GF-D8 (cell line): ENCODE results near the gene COG5.
"Not testable (repeated sequence)": the region's sequence is repeated elsewhere in the genome, so short reads cannot be mapped to it uniquely, and the experiment has no call there.

Experiments used
- DNase-seq: peaks from one replicate; lab custom pipeline; 2025; lab: John Stamatoyannopoulos, UW

COG5 gene

GRCh38 chr7:107579885-107580715 is 16.4 kb upstream of the COG5 start, which contains the start of gene BCAP29:
Gene BCAP29, plus strand, starts transcription at chr7:107580246. Its CDS starts 527 bp downstream, at chr7:107580773.
- DNase-seq = peak; percentile 29

GRCh38 chr7:107579554-107579884 is 15.8 kb upstream of the COG5 start:
- no peak for DNase-seq

- no peak for DNase-seq
Observed at GRCh38 chr7:107573537-107573936, 9.8 kb upstream of the COG5 start.

GRCh38 chr7:107570298-107570697 is 6.6 kb upstream of the COG5 start:
- no peak for DNase-seq

DNA sequence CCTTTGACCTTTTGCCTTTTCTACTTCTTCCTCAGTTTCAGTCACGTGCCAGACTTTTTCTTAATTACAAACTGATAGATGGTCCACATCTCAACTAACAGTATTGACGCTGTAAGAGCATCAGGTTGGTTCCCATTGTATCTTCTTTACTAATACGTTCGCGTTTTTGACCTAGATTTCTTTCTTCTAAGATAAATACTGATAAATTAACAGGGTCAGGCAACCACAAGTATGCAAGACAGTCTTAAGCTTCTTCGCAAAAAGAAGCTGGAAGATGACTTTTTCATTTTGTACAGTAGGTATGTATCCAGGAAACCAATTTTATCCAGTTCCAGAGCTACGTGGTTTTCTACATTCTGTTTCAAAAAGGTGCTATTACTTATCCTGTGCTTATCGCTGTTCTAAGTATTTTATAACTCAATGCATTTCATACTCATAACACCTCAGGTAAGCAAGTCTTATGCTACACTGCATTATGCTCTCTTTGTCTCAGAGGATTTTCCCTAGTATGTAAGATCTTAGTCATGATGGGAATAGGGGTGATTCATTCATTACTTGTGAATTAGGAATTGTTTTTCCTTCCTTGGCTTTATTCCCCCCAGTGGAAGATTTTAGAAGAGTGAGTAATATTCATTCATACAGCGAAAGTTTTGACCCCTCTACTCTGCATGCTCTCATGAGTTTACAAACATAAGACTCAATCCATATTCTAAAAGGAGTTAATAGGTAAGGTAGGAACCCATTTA is 1.0 kb upstream of the COG5 start:
- no peak for DNase-seq

DNA sequence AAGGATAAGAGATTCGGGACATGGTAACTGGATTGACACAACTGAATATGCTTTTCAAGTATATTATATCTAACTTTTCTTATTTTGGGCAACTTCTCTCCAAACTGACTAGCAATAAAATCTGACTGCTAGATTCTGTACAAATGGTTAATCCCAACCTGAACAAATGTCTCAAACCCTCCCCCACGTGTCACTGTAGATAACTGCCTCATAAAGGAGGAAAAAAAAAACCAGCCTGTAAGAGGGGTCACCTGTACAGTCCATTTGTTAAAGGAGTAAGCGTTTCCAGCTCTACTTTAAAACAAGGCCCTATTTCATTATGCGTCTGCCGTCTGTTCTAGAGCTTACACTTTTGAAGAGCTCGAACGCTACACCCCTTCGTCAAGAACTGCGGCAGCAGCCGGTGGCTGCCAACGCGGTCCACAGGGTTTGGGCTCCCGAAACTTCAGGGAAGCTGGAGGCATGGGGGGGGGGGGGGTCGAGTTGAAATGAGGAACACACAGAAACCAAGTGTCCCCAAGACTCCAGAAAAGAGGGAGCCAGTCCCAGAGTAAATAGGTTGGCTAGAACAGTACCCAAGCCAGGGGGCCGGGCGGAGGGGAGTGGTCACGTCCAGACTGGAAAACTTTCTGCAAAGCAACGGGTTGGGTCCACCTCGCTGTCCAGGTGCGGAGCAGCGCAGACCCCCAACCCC is 492 bp downstream of the COG5 start:
- DNase-seq = peak; percentile 35

DNA sequence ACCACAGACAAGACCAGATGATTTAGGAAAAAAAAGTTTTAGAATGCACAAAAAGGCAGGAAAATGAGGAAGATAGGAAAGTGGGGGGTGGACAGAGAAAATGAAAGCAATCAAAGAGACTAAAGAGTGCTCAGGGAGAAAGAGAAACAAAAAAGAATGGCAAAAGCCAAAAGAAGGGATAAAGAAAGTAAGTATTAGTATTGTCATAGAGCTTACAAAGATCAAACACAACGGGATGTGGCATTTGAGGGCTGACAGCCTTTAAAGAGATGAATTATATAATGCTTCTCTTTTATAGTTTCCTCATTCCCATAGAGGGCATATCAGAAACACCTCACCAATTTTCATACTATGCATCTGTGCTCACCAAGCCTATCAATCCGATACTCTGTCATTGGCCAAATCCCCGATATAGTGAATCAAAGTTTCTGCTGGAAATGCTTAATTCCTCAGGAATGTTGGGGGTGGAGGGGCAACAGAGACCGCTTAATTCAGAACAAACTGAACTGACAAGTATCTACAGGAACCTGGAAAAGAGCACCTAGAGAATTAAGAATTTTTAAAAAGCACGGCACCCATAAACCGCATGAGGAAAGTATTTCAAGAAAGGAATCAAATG is 2.7 kb downstream of the COG5 start:
- DNase-seq = no peak

DNA sequence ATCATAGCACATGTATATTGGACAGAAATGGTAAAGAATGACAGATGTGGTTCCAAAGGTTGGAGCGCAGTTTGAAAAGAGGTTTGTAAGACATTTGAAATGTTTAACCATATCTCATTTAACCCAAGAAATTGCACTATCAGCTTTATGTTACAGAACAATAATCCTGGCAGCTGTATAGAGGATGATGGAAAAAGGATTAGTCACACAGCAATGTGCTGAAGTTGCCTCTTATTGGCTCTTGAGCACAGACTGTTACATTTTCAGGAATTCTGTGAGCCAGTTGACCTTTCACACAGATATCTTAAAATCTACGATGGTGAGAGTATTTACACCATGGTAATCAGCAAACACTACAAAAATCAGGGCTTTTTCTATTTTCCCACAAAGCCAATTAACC is 3.9 kb downstream of the COG5 start:
- DNase-seq = no peak

DNA sequence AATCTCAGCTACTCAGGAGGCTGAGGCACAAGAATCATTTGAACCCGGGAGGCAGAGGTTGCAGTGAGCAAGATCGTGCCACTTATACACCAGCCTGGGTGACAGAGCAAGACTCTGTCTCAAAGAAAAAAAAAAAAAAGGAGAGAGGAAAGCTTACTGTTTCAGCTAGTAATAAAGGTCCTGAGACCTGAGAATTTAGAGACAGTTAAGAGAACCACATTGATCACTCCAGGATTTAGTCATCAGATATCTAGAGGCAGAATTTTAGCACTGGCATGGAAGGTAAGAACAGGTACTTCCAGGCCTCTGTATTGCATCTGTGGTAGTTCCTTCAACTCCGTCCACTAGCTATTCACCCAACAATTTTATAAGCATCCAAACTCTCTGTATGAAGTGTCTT is 7.8 kb downstream of the COG5 start:
- DNase-seq = no peak

DNA sequence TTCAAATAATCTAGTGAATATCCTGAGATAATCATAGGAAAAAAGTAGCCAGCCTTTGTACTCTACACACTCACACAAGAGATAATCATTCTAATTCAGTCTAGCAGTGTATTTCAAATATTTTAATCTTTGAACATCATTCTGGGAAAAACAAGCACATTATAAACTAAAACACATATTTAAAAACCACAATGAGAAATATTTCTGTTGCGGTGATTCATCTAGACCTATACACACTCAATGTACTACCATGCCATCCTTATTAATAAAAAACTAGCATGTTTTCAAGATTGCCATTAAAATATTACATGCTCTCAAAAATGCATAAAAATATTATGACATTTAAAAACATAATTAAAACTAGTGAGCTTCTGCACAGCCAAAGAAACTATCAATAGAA is 11.8 kb downstream of the COG5 start:
- DNase-seq = no peak

DNA sequence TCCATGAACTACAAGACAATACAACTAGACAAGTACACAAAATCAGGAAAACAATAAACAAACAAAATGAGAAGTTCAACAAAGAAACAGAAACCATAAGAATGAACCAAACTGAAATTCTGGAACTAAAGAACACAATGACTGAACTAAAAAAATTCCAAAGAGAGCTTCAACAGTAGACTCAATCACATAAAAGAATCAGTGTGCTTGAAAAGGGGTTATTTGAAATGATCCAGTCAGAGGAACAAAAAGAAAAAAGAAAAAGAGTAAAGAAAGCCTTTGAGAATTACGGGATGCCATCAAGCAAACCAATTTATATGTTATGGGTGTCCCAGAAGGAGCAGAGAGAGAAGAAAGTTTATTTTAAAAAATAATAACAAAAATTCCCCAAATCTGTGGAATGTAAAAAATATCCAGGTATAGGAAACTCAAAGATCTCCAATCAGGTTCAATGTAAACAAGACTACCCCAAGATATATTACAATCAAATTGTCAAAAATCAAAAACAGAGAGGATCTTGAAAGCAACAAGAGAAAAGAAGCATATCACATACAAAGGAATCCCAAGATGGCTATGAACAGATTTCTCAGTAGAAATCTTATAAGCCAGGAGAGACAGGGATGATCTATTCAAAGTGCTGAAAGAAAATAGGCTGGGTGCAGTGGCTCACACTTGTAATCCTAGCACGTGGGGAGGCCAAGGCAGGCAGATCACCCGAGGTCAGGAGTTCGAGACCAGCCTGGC is 18.7 kb downstream of the COG5 start:
- no peak for DNase-seq

- no peak for DNase-seq
Observed at GRCh38 chr7:107543338-107543993, 20.3 kb downstream of the COG5 start.

GRCh38 chr7:107538001-107538400 is 25.7 kb downstream of the COG5 start:
- DNase-seq = no peak

DNA sequence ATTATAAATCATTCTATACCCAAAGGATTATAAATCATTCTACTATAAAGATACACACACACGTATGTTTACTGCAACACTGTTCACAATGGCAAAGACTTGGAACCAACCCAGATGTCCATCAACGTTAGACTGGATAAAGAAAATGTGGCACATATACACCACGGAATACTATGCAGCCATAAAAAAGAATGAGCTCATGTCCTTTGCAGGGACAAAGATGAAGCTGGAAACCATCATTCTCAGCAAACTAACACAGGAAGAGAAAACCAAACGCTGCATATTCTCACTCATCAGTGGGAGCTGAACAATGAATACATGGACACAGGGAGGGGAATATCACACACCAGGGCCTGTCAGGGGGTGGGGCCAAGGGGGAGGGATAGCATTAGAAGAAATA is 26.5 kb downstream of the COG5 start:
- not testable (repeated sequence) for DNase-seq

DNA sequence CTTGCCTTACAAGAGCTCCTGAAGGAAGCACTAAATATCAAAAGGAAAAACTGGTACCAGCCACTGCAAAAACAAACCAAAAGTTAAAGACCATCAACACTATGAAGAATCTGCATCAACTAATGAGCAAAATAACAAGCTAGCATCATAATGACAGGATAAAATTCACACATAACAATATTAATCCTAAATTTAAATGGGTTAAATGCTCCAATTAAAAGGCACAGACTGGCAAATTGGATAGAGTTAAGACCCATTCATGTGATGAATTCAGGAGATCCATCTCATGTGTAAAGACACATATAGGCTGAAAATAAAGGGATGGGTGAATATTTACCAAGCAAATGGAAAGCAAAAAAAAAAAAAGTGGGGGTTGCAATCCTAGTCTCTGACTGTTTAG is 29.6 kb downstream of the COG5 start:
- DNase-seq = no peak

DNA sequence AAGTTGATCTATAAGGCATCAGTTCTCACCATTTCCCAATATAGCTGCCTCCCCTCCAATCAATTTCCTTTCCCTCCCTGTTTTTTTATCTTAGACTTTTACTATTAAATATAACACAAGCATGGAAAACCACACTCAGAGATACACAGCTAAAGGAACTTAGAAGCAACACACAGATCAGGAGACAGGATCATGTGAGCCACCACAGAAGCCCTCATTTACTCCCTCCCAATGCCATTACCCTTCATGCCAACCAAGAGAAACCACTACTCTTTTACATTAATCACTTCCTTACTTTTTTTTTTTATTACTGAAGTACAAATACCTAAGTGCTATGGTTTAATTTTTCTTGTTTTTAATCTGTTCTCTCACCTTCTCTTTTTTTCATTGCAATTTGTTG is 33.0 kb downstream of the COG5 start:
- DNase-seq = no peak

- DNase-seq = no peak
Observed at GRCh38 chr7:107528461-107528860, 35.3 kb downstream of the COG5 start.

DNA sequence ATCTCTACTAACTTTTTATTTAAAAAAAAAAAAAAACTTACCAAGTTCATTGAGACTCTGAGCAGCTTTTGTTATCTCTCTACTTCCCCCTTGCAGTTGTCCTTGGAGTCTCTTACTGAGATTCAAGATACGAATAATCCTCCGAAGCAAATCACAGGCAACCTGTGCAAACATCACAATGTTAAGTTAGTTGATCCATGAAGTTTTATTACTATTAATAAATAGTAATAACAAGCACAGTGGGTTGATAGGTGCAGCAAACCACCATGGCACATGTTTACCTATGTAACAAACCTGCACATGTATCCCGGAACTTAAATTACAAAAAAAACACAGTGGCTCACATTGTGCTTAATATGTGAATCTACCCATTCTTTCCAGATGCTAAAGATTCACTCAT is 36.5 kb downstream of the COG5 start:
- no peak for DNase-seq

GRCh38 chr7:107526672-107527071 is 37.0 kb downstream of the COG5 start:
- no peak for DNase-seq

GRCh38 chr7:107506674-107507339 is 56.9 kb downstream of the COG5 start:
- DNase-seq = peak; percentile 62
